ENCODE data around the gene BTN3A1. TPM values are rescaled to one million over a fixed set of nuclear protein-coding genes. Genes with fewer than 3 reads are reported as not detected.
"Not testable (repeated sequence)": the region's sequence is repeated elsewhere in the genome, so short reads cannot be mapped to it uniquely, and the experiment has no call there.

Gene BTN3A1
- total RNA-seq, 3 donors from 2014 or later (not counting 1 experiment from before 2014, with no cell fraction given): 285 to 373 (median 348) TPM

DNA sequence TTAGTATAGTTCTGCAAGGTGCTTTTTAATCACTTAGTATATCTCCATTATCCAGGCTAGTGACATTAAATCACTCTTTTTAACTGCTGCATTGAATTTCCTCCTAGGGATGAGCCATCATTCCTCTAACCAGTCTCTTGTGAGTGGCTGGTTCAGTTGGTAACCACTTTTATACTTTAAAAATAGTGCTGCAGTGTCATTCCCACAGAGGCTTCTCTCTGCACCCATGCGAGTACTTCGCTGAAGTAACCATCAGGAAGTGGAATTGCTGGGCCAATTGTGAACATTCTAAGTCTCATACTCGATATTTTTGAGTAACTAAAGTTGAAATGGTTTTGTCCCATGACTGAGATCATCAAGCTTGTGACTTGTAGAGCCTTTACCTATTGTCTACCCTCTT is 35.0 kb upstream of the BTN3A1 start:
- Histone ChIP-seq H3K27me3 (ENCODE audit: control insufficient read depth, insufficient read depth, low read length) (no peaks in the 10 kb centered on the region), H3K27ac (ENCODE audit: low read length) (peak overlapping the region; percentile 48), H3K4me3 (ENCODE audit: low read length) (no peak overlapping the region), H3K9me3 (ENCODE audit: control insufficient read depth, insufficient read depth, low read length) (no peaks in the 10 kb centered on the region), H3K4me1 (ENCODE audit: control insufficient read depth, insufficient read depth, low read length) (peaks cover 44% of the 10 kb centered on the region), H3K36me3 (ENCODE audit: control insufficient read depth, insufficient read depth, low read length) (peaks cover 29% of the 10 kb centered on the region)
- peak in 1 of 2 donors; percentile 49 for DNase-seq
- no peak for TF ChIP-seq CTCF (IDR thresholded peaks at IDR 0.05)
- no peak overlapping the region for H3K27ac Mint-ChIP-seq
- H3K27me3 Mint-ChIP-seq (ENCODE audit: low read depth in 2 of 2): no peaks in the 10 kb centered on the region
- H3K4me3 Mint-ChIP-seq: no peak overlapping the region
- WGBS (ENCODE audit: insufficient coverage): 21% methylated on average over 3 of the region's 3 CpGs
- no peaks in the 10 kb centered on the region for H3K9me3 Mint-ChIP-seq
- ATAC-seq: no peak
- peaks cover 8% of the 10 kb centered on the region for H3K36me3 Mint-ChIP-seq
- intact Hi-C loops (cut with micrococcal nuclease): loop anchor here (5.0 kb wide), 1 partner anchor 55 kb away; no protein-coding TSS in a partner anchor
- H3K4me1 Mint-ChIP-seq: peaks cover 55 to 56% of the 10 kb centered on the region in 2 donors

GRCh38 chr6:26371813-26372212 is 30.3 kb upstream of the BTN3A1 start:
- intact Hi-C loops (cut with micrococcal nuclease): not testable (repeated sequence)

DNA sequence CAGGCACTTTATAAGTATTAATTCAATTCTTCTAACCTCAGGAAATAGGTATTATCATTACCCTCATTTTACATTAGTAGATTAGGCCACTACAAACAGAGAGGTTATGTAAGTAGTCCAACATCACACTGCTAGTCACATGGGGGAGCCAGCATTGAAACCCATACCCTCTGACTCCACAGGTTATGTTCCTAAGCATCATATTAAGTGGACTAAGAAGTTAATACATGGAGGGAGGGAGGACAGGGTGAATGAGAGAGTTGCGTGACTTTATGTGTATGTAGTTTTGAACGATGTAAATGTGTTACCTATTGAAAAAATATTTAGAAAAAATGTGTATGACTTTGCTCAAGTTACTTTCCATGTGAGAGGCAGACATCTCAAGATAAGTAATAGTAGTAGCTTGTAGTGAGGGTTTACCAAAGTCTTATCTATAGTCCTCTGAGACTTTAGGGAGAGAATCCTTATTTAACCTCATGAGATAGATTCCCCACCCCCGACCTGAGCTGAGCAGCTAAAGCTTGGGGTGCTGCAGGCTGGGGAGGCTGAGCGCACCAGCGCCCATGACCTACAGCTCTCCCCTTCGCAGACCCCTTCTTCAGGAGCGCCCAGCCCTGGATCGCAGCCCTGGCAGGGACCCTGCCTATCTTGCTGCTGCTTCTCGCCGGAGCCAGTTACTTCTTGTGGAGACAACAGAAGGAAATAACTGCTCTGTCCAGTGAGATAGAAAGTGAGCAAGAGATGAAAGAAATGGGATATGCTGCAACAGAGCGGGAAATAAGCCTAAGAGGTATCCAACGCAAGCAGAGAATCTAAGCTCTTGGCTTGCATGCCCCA is 29.5 kb upstream of the BTN3A1 start:
- peak overlapping the region; percentile 83 to 86 for H3K27ac Mint-ChIP-seq
- no peak overlapping the region for H3K4me3 Mint-ChIP-seq
- peaks cover 56 to 75% of the 10 kb centered on the region in 2 donors for H3K4me1 Mint-ChIP-seq
- intact Hi-C loops (cut with micrococcal nuclease): no loop called here
- H3K27me3 ChIP-seq (ENCODE audit: control insufficient read depth, insufficient read depth, low read length): no peaks in the 10 kb centered on the region
- no peaks in the 10 kb centered on the region for H3K9me3 Mint-ChIP-seq
- no peaks in the 10 kb centered on the region for H3K9me3 ChIP-seq (ENCODE audit: control insufficient read depth, insufficient read depth, low read length)
- ATAC-seq: no peak
- no peak overlapping the region for H3K4me3 ChIP-seq (ENCODE audit: low read length)
- H3K36me3 ChIP-seq (ENCODE audit: control insufficient read depth, insufficient read depth, low read length): peaks cover 76% of the 10 kb centered on the region
- 90% methylated on average over 12 of the region's 12 CpGs for WGBS (ENCODE audit: insufficient coverage)
- TF ChIP-seq CTCF (IDR thresholded peaks at IDR 0.05): no peak
- peaks cover 31% of the 10 kb centered on the region for H3K36me3 Mint-ChIP-seq
- no peaks in the 10 kb centered on the region for H3K27me3 Mint-ChIP-seq (ENCODE audit: low read depth in 2 of 2)
- peaks cover 28% of the 10 kb centered on the region for H3K4me1 ChIP-seq (ENCODE audit: control insufficient read depth, insufficient read depth, low read length)
- H3K27ac ChIP-seq (ENCODE audit: low read length): no peak overlapping the region
- DNase-seq: no peak

More at GRCh38 chr6:26371813-26372212, 30.3 kb upstream of the BTN3A1 start:
- ATAC-seq; H3K9me3 Mint-ChIP-seq; DNase-seq; H3K4me3 Mint-ChIP-seq; H3K27me3 Mint-ChIP-seq (ENCODE audit: low read depth in 2 of 2); H3K27ac ChIP-seq (ENCODE audit: low read length); H3K4me3 ChIP-seq (ENCODE audit: low read length); H3K9me3 ChIP-seq (ENCODE audit: control insufficient read depth, insufficient read depth, low read length); H3K27me3 ChIP-seq (ENCODE audit: control insufficient read depth, insufficient read depth, low read length): not testable (repeated sequence)
- H3K4me1 Mint-ChIP-seq: peaks cover 56 to 75% of the 10 kb centered on the region in 2 donors
- H3K36me3 Mint-ChIP-seq: peaks cover 31% of the 10 kb centered on the region
- 96% methylated on average over 3 of the region's 4 CpGs for WGBS (ENCODE audit: insufficient coverage)
- peak overlapping the region; percentile 78 to 86 for H3K27ac Mint-ChIP-seq
- peaks cover 33% of the 10 kb centered on the region for H3K4me1 ChIP-seq (ENCODE audit: control insufficient read depth, insufficient read depth, low read length)
- H3K36me3 ChIP-seq (ENCODE audit: control insufficient read depth, insufficient read depth, low read length): peaks cover 69% of the 10 kb centered on the region

DNA sequence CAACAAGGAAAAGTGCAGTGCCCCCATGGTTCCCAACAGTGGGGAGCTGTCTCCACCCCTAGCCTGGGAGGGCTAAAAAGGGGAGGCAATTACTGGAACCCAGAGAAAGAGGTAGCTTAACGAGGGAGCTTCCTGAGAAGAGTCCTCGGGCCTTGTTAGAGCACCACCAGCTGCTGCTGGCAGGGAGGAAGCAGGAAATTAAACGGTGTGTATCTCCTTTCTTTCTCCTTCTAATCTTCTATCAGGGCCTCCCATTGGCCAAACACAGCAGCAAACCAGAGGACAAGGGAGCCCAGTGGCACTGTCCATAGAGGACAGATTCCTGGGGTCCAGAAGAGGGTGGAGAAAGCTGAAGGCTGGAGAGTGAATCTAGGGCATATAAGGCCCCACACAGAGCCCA is 26.8 kb upstream of the BTN3A1 start:
- H3K27me3 ChIP-seq (ENCODE audit: control insufficient read depth, insufficient read depth, low read length): no peaks in the 10 kb centered on the region
- no peak for TF ChIP-seq CTCF (IDR thresholded peaks at IDR 0.05)
- H3K9me3 Mint-ChIP-seq: no peaks in the 10 kb centered on the region
- peak overlapping the region; percentile 71 to 83 for H3K27ac Mint-ChIP-seq
- H3K4me3 Mint-ChIP-seq: no peak overlapping the region
- peaks cover 64% of the 10 kb centered on the region for H3K36me3 ChIP-seq (ENCODE audit: control insufficient read depth, insufficient read depth, low read length)
- H3K27me3 Mint-ChIP-seq (ENCODE audit: low read depth in 2 of 2): no peaks in the 10 kb centered on the region
- WGBS (ENCODE audit: insufficient coverage): 27% methylated on average over 2 of the region's 3 CpGs
- peaks cover 40 to 58% of the 10 kb centered on the region in 2 donors for H3K4me1 Mint-ChIP-seq
- H3K36me3 Mint-ChIP-seq: peaks cover 23% of the 10 kb centered on the region
- H3K4me1 ChIP-seq (ENCODE audit: control insufficient read depth, insufficient read depth, low read length): peaks cover 10% of the 10 kb centered on the region
- ATAC-seq (no peak), DNase-seq (no peak)
- intact Hi-C loops (cut with micrococcal nuclease): no loop called here
- no peak overlapping the region for H3K4me3 ChIP-seq (ENCODE audit: low read length)
- no peaks in the 10 kb centered on the region for H3K9me3 ChIP-seq (ENCODE audit: control insufficient read depth, insufficient read depth, low read length)
- no peak overlapping the region for H3K27ac ChIP-seq (ENCODE audit: low read length)
